ENCODE data around the gene CYP2U1. TPM values are rescaled to one million over a fixed set of nuclear protein-coding genes. Genes with fewer than 3 reads are reported as not detected.

Gene CYP2U1
- total RNA-seq, 1 donor from 2014 or later = 4.4 TPM

- H3K27ac Mint-ChIP-seq (ENCODE audit: unreplicated experiment) = no peak overlapping the region
- no peaks in the 10 kb centered on the region for H3K9me3 Mint-ChIP-seq (ENCODE audit: unreplicated experiment)
- no peaks in the 10 kb centered on the region for H3K27me3 Mint-ChIP-seq (ENCODE audit: unreplicated experiment)
- no peak for TF ChIP-seq CTCF (IDR thresholded peaks at IDR 0.05; ENCODE audit: partially characterized antibody, unreplicated experiment)
- no peak for DNase-seq
- no peaks in the 10 kb centered on the region for H3K4me1 Mint-ChIP-seq (ENCODE audit: low read depth, unreplicated experiment)
- no peaks in the 10 kb centered on the region for H3K36me3 Mint-ChIP-seq (ENCODE audit: unreplicated experiment)
- no peak overlapping the region for H3K4me3 Mint-ChIP-seq (ENCODE audit: unreplicated experiment)
These were observed 5.7 kb downstream of the CYP2U1 start for GRCh38 chr4:107937040-107937439.

- DNase-seq = no peak
- TF ChIP-seq CTCF (IDR thresholded peaks at IDR 0.05; ENCODE audit: partially characterized antibody, unreplicated experiment) = no peak
- H3K4me1 Mint-ChIP-seq (ENCODE audit: low read depth, unreplicated experiment) = no peaks in the 10 kb centered on the region
- H3K36me3 Mint-ChIP-seq (ENCODE audit: unreplicated experiment) = no peaks in the 10 kb centered on the region
- no peak overlapping the region for H3K27ac Mint-ChIP-seq (ENCODE audit: unreplicated experiment)
- H3K4me3 Mint-ChIP-seq (ENCODE audit: unreplicated experiment) = no peak overlapping the region
- H3K27me3 Mint-ChIP-seq (ENCODE audit: unreplicated experiment) = no peaks in the 10 kb centered on the region
- no peaks in the 10 kb centered on the region for H3K9me3 Mint-ChIP-seq (ENCODE audit: unreplicated experiment)
These were observed 8.0 kb downstream of the CYP2U1 start for GRCh38 chr4:107939307-107939706.

- H3K36me3 Mint-ChIP-seq (ENCODE audit: unreplicated experiment) = no peaks in the 10 kb centered on the region
- H3K4me3 Mint-ChIP-seq (ENCODE audit: unreplicated experiment) = no peak overlapping the region
- DNase-seq = no peak
- H3K27me3 Mint-ChIP-seq (ENCODE audit: unreplicated experiment) = no peaks in the 10 kb centered on the region
- H3K27ac Mint-ChIP-seq (ENCODE audit: unreplicated experiment) = no peak overlapping the region
- no peak for TF ChIP-seq CTCF (IDR thresholded peaks at IDR 0.05; ENCODE audit: partially characterized antibody, unreplicated experiment)
- no peaks in the 10 kb centered on the region for H3K9me3 Mint-ChIP-seq (ENCODE audit: unreplicated experiment)
- no peaks in the 10 kb centered on the region for H3K4me1 Mint-ChIP-seq (ENCODE audit: low read depth, unreplicated experiment)
These were observed 14.5 kb downstream of the CYP2U1 start for GRCh38 chr4:107945809-107946208.

- DNase-seq = no peak
- H3K27me3 Mint-ChIP-seq (ENCODE audit: unreplicated experiment) = no peaks in the 10 kb centered on the region
- H3K4me1 Mint-ChIP-seq (ENCODE audit: low read depth, unreplicated experiment) = no peaks in the 10 kb centered on the region
- TF ChIP-seq CTCF (IDR thresholded peaks at IDR 0.05; ENCODE audit: partially characterized antibody, unreplicated experiment) = no peak
- H3K9me3 Mint-ChIP-seq (ENCODE audit: unreplicated experiment) = no peaks in the 10 kb centered on the region
- no peak overlapping the region for H3K27ac Mint-ChIP-seq (ENCODE audit: unreplicated experiment)
- peaks cover under 1% of the 10 kb centered on the region for H3K36me3 Mint-ChIP-seq (ENCODE audit: unreplicated experiment)
- H3K4me3 Mint-ChIP-seq (ENCODE audit: unreplicated experiment) = no peak overlapping the region
These were observed 19.6 kb downstream of the CYP2U1 start for GRCh38 chr4:107950746-107951540.

- peaks cover 7% of the 10 kb centered on the region for H3K36me3 Mint-ChIP-seq (ENCODE audit: unreplicated experiment)
These were observed 20.2 kb downstream of the CYP2U1 start for GRCh38 chr4:107951551-107951950.

More at GRCh38 chr4:107951551-107951950, 20.2 kb downstream of the CYP2U1 start:
- H3K4me3 Mint-ChIP-seq (ENCODE audit: unreplicated experiment) = no peak overlapping the region
- no peak for DNase-seq
- H3K27ac Mint-ChIP-seq (ENCODE audit: unreplicated experiment) = no peak overlapping the region
- H3K27me3 Mint-ChIP-seq (ENCODE audit: unreplicated experiment) = no peaks in the 10 kb centered on the region
- no peaks in the 10 kb centered on the region for H3K4me1 Mint-ChIP-seq (ENCODE audit: low read depth, unreplicated experiment)
- H3K9me3 Mint-ChIP-seq (ENCODE audit: unreplicated experiment) = peaks cover 4% of the 10 kb centered on the region
- no peak for TF ChIP-seq CTCF (IDR thresholded peaks at IDR 0.05; ENCODE audit: partially characterized antibody, unreplicated experiment)
